Measurements from ENCODE around the gene THSD7A.

The THSD7A gene, protein sequence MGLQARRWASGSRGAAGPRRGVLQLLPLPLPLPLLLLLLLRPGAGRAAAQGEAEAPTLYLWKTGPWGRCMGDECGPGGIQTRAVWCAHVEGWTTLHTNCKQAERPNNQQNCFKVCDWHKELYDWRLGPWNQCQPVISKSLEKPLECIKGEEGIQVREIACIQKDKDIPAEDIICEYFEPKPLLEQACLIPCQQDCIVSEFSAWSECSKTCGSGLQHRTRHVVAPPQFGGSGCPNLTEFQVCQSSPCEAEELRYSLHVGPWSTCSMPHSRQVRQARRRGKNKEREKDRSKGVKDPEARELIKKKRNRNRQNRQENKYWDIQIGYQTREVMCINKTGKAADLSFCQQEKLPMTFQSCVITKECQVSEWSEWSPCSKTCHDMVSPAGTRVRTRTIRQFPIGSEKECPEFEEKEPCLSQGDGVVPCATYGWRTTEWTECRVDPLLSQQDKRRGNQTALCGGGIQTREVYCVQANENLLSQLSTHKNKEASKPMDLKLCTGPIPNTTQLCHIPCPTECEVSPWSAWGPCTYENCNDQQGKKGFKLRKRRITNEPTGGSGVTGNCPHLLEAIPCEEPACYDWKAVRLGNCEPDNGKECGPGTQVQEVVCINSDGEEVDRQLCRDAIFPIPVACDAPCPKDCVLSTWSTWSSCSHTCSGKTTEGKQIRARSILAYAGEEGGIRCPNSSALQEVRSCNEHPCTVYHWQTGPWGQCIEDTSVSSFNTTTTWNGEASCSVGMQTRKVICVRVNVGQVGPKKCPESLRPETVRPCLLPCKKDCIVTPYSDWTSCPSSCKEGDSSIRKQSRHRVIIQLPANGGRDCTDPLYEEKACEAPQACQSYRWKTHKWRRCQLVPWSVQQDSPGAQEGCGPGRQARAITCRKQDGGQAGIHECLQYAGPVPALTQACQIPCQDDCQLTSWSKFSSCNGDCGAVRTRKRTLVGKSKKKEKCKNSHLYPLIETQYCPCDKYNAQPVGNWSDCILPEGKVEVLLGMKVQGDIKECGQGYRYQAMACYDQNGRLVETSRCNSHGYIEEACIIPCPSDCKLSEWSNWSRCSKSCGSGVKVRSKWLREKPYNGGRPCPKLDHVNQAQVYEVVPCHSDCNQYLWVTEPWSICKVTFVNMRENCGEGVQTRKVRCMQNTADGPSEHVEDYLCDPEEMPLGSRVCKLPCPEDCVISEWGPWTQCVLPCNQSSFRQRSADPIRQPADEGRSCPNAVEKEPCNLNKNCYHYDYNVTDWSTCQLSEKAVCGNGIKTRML (N-terminal part only)

DNA sequence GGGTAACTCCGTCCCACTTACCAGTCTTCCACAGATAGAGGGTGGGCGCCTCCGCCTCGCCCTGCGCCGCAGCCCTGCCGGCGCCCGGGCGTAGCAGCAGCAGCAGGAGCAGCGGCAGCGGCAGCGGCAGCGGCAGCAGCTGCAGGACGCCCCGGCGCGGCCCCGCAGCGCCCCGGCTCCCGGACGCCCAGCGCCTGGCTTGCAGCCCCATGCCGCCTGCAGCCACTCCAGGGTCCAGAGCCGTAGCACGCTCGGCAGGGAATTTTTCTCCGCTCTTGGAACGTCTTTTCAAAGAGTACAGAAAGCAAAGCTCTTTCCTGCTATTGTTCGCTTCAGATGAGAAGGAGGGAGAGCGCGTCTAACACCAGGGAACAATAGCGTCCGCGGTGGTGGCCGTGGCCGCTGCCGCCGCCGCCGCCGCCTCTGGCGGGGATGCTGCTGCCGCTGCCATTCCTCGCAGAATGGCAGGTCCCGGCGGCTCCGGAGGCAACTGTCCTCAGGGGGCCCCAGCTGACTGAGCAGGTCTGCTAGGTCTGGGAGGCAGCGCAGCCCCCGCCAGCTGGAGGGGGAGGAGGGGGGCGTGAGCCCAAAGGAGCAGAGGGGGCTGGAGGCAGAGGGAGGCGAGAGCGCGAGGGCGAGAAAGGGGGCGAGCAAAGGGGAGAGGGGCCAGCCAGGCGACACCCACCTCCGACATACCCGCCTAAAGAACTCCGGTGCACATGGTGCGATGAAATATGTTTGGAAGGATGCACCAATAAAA lies at the start of gene THSD7A:
THSD7A (minus strand) TSS at position 463 of the 760 bp plus-strand sequence; CDS start at position 211, 252 bp downstream.
- Histone ChIP-seq H3K27me3 (ENCODE audit: low read depth, low read length) (no peaks in the 10 kb centered on the region), H3K4me2 (ENCODE audit: low read length) (no peak within 1 kb of the TSS), H3K79me2 (ENCODE audit: low read length) (no peaks in the 10 kb centered on the region), H3K27ac (ENCODE audit: low read length) (no peak within 1 kb of the TSS), H2AFZ (ENCODE audit: low read depth, low read length) (no peak within 1 kb of the TSS), H3K36me3 (replicated peaks; ENCODE audit: low read depth, low read length) (no peaks in the 10 kb centered on the region), H4K20me1 (ENCODE audit: insufficient read depth, low read length) (no peaks in the 10 kb centered on the region), H3K9ac (ENCODE audit: low read length) (no peak within 1 kb of the TSS), H3K4me1 (ENCODE audit: low read length) (peaks cover 11% of the 10 kb centered on the region), H3K9me3 (ENCODE audit: insufficient read depth, low read length) (0 out of 2 replicates have a peak, but pooled peaks cover under 1% of the 10 kb centered on the region), H3K4me3 (ENCODE audit: low read length) (no peak within 1 kb of the TSS)
- TF ChIP-seq, protein P1, sequence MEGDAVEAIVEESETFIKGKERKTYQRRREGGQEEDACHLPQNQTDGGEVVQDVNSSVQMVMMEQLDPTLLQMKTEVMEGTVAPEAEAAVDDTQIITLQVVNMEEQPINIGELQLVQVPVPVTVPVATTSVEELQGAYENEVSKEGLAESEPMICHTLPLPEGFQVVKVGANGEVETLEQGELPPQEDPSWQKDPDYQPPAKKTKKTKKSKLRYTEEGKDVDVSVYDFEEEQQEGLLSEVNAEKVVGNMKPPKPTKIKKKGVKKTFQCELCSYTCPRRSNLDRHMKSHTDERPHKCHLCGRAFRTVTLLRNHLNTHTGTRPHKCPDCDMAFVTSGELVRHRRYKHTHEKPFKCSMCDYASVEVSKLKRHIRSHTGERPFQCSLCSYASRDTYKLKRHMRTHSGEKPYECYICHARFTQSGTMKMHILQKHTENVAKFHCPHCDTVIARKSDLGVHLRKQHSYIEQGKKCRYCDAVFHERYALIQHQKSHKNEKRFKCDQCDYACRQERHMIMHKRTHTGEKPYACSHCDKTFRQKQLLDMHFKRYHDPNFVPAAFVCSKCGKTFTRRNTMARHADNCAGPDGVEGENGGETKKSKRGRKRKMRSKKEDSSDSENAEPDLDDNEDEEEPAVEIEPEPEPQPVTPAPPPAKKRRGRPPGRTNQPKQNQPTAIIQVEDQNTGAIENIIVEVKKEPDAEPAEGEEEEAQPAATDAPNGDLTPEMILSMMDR (IDR thresholded peaks at IDR 0.05; ENCODE audit: low read depth, low read length) = no peak

DNA sequence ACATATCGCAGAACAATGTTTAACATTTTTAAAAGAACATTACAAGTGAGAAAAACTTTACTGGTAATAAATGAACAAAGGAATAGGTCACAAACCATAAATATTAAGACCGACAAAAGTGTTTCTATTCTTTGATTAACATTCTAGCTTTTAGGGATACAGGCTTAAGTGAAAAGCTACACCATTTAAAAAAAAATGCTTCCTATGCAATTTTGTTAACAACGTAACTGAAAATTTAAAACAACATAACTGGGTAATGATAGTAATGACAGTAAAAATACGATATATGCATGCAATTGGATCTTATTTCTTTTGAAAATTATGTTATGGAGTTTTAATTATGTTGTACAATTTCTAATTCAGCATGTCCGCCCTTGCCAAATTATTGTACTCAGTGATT lies 49.7 kb upstream of the THSD7A start:
- H3K4me3 ChIP-seq (ENCODE audit: low read length) = no peak overlapping the region
- H2AFZ ChIP-seq (ENCODE audit: low read depth, low read length) = no peak overlapping the region
- H3K36me3 ChIP-seq (replicated peaks; ENCODE audit: low read depth, low read length) = no peaks in the 10 kb centered on the region
- no peak overlapping the region for H3K4me2 ChIP-seq (ENCODE audit: low read length)
- no peaks in the 10 kb centered on the region for H4K20me1 ChIP-seq (ENCODE audit: insufficient read depth, low read length)
- H3K9me3 ChIP-seq (ENCODE audit: insufficient read depth, low read length) = no peaks in the 10 kb centered on the region
- H3K9ac ChIP-seq (ENCODE audit: low read length) = no peak overlapping the region
- no peaks in the 10 kb centered on the region for H3K27me3 ChIP-seq (ENCODE audit: low read depth, low read length)
- H3K4me1 ChIP-seq (ENCODE audit: low read length) = no peaks in the 10 kb centered on the region
- TF ChIP-seq, protein P1 (IDR thresholded peaks at IDR 0.05; ENCODE audit: low read depth, low read length) = no peak
- TF ChIP-seq EZH2phosphoT487 (IDR thresholded peaks at IDR 0.05; ENCODE audit: low read depth) = no peak
- no peaks in the 10 kb centered on the region for H3K79me2 ChIP-seq (ENCODE audit: low read length)
- H3K27ac ChIP-seq (ENCODE audit: low read length) = no peak overlapping the region

DNA sequence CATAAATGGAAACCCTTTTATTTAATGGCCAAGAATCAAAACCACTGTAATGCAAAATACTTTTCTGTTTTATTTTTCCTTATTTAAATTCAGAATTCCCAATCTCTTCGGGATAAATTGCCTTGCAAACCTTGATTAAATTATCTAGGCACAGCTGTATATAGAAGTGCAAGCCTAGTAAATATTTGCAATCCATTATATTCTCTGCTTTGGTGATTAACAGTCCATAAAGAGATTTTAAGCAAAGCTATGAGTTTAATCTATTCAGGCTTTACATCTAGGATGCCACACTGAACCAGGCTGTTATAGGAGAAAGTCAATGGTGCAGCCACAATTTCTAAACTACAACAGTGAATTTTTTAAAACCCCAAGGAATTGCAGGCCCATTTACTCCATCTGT lies 43.6 kb upstream of the THSD7A start:
- Histone ChIP-seq H3K27ac (ENCODE audit: low read length) (no peak overlapping the region), H3K36me3 (replicated peaks; ENCODE audit: low read depth, low read length) (no peaks in the 10 kb centered on the region), H3K27me3 (ENCODE audit: low read depth, low read length) (no peaks in the 10 kb centered on the region), H3K9ac (ENCODE audit: low read length) (no peak overlapping the region), H3K4me3 (ENCODE audit: low read length) (no peak overlapping the region), H3K9me3 (ENCODE audit: insufficient read depth, low read length) (no peaks in the 10 kb centered on the region), H3K4me1 (ENCODE audit: low read length) (no peaks in the 10 kb centered on the region), H4K20me1 (ENCODE audit: insufficient read depth, low read length) (no peaks in the 10 kb centered on the region), H3K4me2 (ENCODE audit: low read length) (no peak overlapping the region), H2AFZ (ENCODE audit: low read depth, low read length) (no peak overlapping the region), H3K79me2 (ENCODE audit: low read length) (no peaks in the 10 kb centered on the region)
- TF ChIP-seq EZH2phosphoT487 (IDR thresholded peaks at IDR 0.05; ENCODE audit: low read depth) = no peak
- TF ChIP-seq, protein P1 (IDR thresholded peaks at IDR 0.05; ENCODE audit: low read depth, low read length) = no peak
